Upper lobe of left lung (tissue), 4 donors: Measurements from ENCODE around the gene GALNT2.

Source experiments
- CTCF ChIP-seq, 6 experiments: fragments of 450-650 bp in 4 of 6; fragments of 200-600 bp in 2 of 6; sonication (generic) in 2 of 6; IDR thresholded peaks; one replicate each; pipeline ENCODE4 v1.5.1; 2016 to 2019; ENCODE audit warnings: antibody characterized with exemption in 6 of 6
- EP300 ChIP-seq, 4 donors: sonication (generic); formaldehyde crosslinking; IDR thresholded peaks; one replicate each; pipeline ENCODE4 v1.5.1; 2017; ENCODE audit warnings: antibody characterized with exemption in 4 of 4, control low read depth in 2 of 4
- POLR2A ChIP-seq, 4 donors: fragments of 450-650 bp; IDR thresholded peaks; one replicate each; pipeline ENCODE4 v1.5.1; 2016 to 2017; ENCODE audit warnings: antibody characterized with exemption in 4 of 4, mild to moderate bottlenecking in 2 of 4
- POLR2AphosphoS5 ChIP-seq, 2 donors: sonication (generic); formaldehyde crosslinking; IDR thresholded peaks; one replicate each; pipeline ENCODE4 v1.5.1; 2017; ENCODE audit warnings: antibody characterized with exemption in 2 of 2

GRCh38 chr1:230295367-230295766 is 228.3 kb downstream of the GALNT2 start:
- TF ChIP-seq POLR2A (IDR thresholded peaks at IDR 0.05) (no peak), CTCF (IDR thresholded peaks at IDR 0.05) (no peak), POLR2AphosphoS5 (IDR thresholded peaks at IDR 0.05) (no peak), EP300 (IDR thresholded peaks at IDR 0.05) (no peak)
